Measurements from ENCODE around the gene APAF1.

Gene APAF1

GRCh38 chr12:98610596-98610995, 34.5 kb upstream of the APAF1 start:
- H2AFZ ChIP-seq (ENCODE audit: low read depth, low read length), result no peak overlapping the region
- no peak overlapping the region for H4K8ac ChIP-seq (ENCODE audit: low read length)
- no peak overlapping the region for H4K91ac ChIP-seq (ENCODE audit: low read length)
- H3K36me3 ChIP-seq (ENCODE audit: control insufficient read depth in 1 of 2, insufficient read depth in 2 of 2, low read depth in 1 of 2, low read length in 2 of 2), result peaks cover 6 to 16% of the 10 kb centered on the region in 2 experiments
- H3K27me3 ChIP-seq (ENCODE audit: control insufficient read depth in 1 of 2, insufficient read depth in 1 of 2, low read length in 2 of 2), result no peaks in the 10 kb centered on the region
- no peak overlapping the region for H3K4ac ChIP-seq (ENCODE audit: low read depth in 1 of 2, low read length in 2 of 2)
- H3K4me2 ChIP-seq (ENCODE audit: low read length, poor library complexity, severe bottlenecking), result no peak overlapping the region
- no peak overlapping the region for H2BK12ac ChIP-seq (ENCODE audit: low read length in 2 of 2)
- H2AK5ac ChIP-seq (ENCODE audit: low read length, severe bottlenecking), result no peak overlapping the region
- H3K79me1 ChIP-seq (replicated peaks; ENCODE audit: low read length, poor library complexity, severe bottlenecking), result peaks cover 3% of the 10 kb centered on the region
- no peak overlapping the region for H3K27ac ChIP-seq (ENCODE audit: low read length, poor library complexity, severe bottlenecking)
- H3K9me3 ChIP-seq (ENCODE audit: control insufficient read depth, low read length), result no peaks in the 10 kb centered on the region
- H3K18ac ChIP-seq (ENCODE audit: low read depth in 1 of 2, low read length in 2 of 2), result no peak overlapping the region
- H3K14ac ChIP-seq (ENCODE audit: low read length in 2 of 2), result no peak overlapping the region
- no peak overlapping the region for H2BK120ac ChIP-seq (ENCODE audit: low read depth, low read length)
- no peak overlapping the region for H3K4me3 ChIP-seq (ENCODE audit: insufficient read depth in 1 of 2, low read depth in 1 of 2, low read length in 2 of 2)
- no peak for DNase-seq
- no CpG with 5 or more reads among the region's 2 CpGs for WGBS
- H3K23ac ChIP-seq (ENCODE audit: low read length in 2 of 2), result no peak overlapping the region
- no peak overlapping the region for H3K9ac ChIP-seq (ENCODE audit: low read length)
- no peak overlapping the region for H2BK15ac ChIP-seq (ENCODE audit: low read depth, poor library complexity, severe bottlenecking)
- no peaks in the 10 kb centered on the region for H3K4me1 ChIP-seq (ENCODE audit: control insufficient read depth, insufficient read depth, low read depth, low read length)
- H2BK5ac ChIP-seq (ENCODE audit: low read depth, low read length, poor library complexity, severe bottlenecking), result no peak overlapping the region

- H2BK5ac ChIP-seq (ENCODE audit: low read depth, low read length, poor library complexity, severe bottlenecking), result no peak overlapping the region
Observed at GRCh38 chr12:98612696-98613334, 32.3 kb upstream of the APAF1 start.

GRCh38 chr12:98618952-98619351, 26.1 kb upstream of the APAF1 start:
- WGBS, result 75% methylated on average over 2 of the region's 4 CpGs
- Histone ChIP-seq H3K9me3 (ENCODE audit: control insufficient read depth, low read length) (no peaks in the 10 kb centered on the region), H4K91ac (ENCODE audit: low read length) (no peak overlapping the region), H3K23ac (ENCODE audit: low read length in 2 of 2) (no peak overlapping the region), H3K14ac (ENCODE audit: low read length in 2 of 2) (no peak overlapping the region), H3K36me3 (ENCODE audit: control insufficient read depth in 1 of 2, insufficient read depth in 2 of 2, low read depth in 1 of 2, low read length in 2 of 2) (peaks cover 0 to under 1% of the 10 kb centered on the region in 2 experiments), H3K18ac (ENCODE audit: low read depth in 1 of 2, low read length in 2 of 2) (no peak overlapping the region), H2BK12ac (ENCODE audit: low read length in 2 of 2) (no peak overlapping the region), H3K27me3 (ENCODE audit: control insufficient read depth in 1 of 2, insufficient read depth in 1 of 2, low read length in 2 of 2) (no peaks in the 10 kb centered on the region), H2AK5ac (ENCODE audit: low read length, severe bottlenecking) (no peak overlapping the region), H4K8ac (ENCODE audit: low read length) (no peak overlapping the region), H3K9ac (ENCODE audit: low read length) (peak overlapping the region; percentile 29), H3K27ac (ENCODE audit: low read length, poor library complexity, severe bottlenecking) (no peak overlapping the region), H3K4ac (ENCODE audit: low read depth in 1 of 2, low read length in 2 of 2) (no peak overlapping the region), H3K4me2 (ENCODE audit: low read length, poor library complexity, severe bottlenecking) (no peak overlapping the region), H3K4me1 (ENCODE audit: control insufficient read depth, insufficient read depth, low read depth, low read length) (no peaks in the 10 kb centered on the region), H2BK120ac (ENCODE audit: low read depth, low read length) (no peak overlapping the region), H2AFZ (ENCODE audit: low read depth, low read length) (no peak overlapping the region), H3K4me3 (ENCODE audit: insufficient read depth in 1 of 2, low read depth in 1 of 2, low read length in 2 of 2) (no peak overlapping the region), H2BK15ac (ENCODE audit: low read depth, poor library complexity, severe bottlenecking) (no peak overlapping the region), H3K79me1 (replicated peaks; ENCODE audit: low read length, poor library complexity, severe bottlenecking) (peaks cover 15% of the 10 kb centered on the region), H2BK5ac (ENCODE audit: low read depth, low read length, poor library complexity, severe bottlenecking) (no peak overlapping the region)
- DNase-seq, result peak; percentile 68

More at GRCh38 chr12:98612696-98613334, 32.3 kb upstream of the APAF1 start:
- no peak overlapping the region for H4K91ac ChIP-seq (ENCODE audit: low read length)
- no peak overlapping the region for H2BK15ac ChIP-seq (ENCODE audit: low read depth, poor library complexity, severe bottlenecking)
- no peaks in the 10 kb centered on the region for H3K9me3 ChIP-seq (ENCODE audit: control insufficient read depth, low read length)
- H3K4me1 ChIP-seq (ENCODE audit: control insufficient read depth, insufficient read depth, low read depth, low read length), result no peaks in the 10 kb centered on the region
- H3K14ac ChIP-seq (ENCODE audit: low read length in 2 of 2), result no peak overlapping the region
- peaks cover 5% of the 10 kb centered on the region for H3K79me1 ChIP-seq (replicated peaks; ENCODE audit: low read length, poor library complexity, severe bottlenecking)
- no peak overlapping the region for H3K4ac ChIP-seq (ENCODE audit: low read depth in 1 of 2, low read length in 2 of 2)
- no peak overlapping the region for H3K9ac ChIP-seq (ENCODE audit: low read length)
- no peak overlapping the region for H3K4me3 ChIP-seq (ENCODE audit: insufficient read depth in 1 of 2, low read depth in 1 of 2, low read length in 2 of 2)
- no peak overlapping the region for H2AK5ac ChIP-seq (ENCODE audit: low read length, severe bottlenecking)
- 100% methylated on average over 5 of the region's 5 CpGs for WGBS
- DNase-seq, result no peak
- H3K27ac ChIP-seq (ENCODE audit: low read length, poor library complexity, severe bottlenecking), result no peak overlapping the region
- H2BK12ac ChIP-seq (ENCODE audit: low read length in 2 of 2), result no peak overlapping the region
- H3K27me3 ChIP-seq (ENCODE audit: control insufficient read depth in 1 of 2, insufficient read depth in 1 of 2, low read length in 2 of 2), result no peaks in the 10 kb centered on the region
- no peak overlapping the region for H2BK120ac ChIP-seq (ENCODE audit: low read depth, low read length)
- no peak overlapping the region for H3K23ac ChIP-seq (ENCODE audit: low read length in 2 of 2)
- peaks cover 6 to 16% of the 10 kb centered on the region in 2 experiments for H3K36me3 ChIP-seq (ENCODE audit: control insufficient read depth in 1 of 2, insufficient read depth in 2 of 2, low read depth in 1 of 2, low read length in 2 of 2)
- no peak overlapping the region for H4K8ac ChIP-seq (ENCODE audit: low read length)
- no peak overlapping the region for H2AFZ ChIP-seq (ENCODE audit: low read depth, low read length)
- H3K18ac ChIP-seq (ENCODE audit: low read depth in 1 of 2, low read length in 2 of 2), result no peak overlapping the region
- H3K4me2 ChIP-seq (ENCODE audit: low read length, poor library complexity, severe bottlenecking), result no peak overlapping the region

- no peak overlapping the region for H3K4ac ChIP-seq (ENCODE audit: low read depth in 1 of 2, low read length in 2 of 2)
- peaks cover 14 to 16% of the 10 kb centered on the region in 2 experiments for H3K36me3 ChIP-seq (ENCODE audit: control insufficient read depth in 1 of 2, insufficient read depth in 2 of 2, low read depth in 1 of 2, low read length in 2 of 2)
- H2BK120ac ChIP-seq (ENCODE audit: low read depth, low read length), result no peak overlapping the region
- H4K91ac ChIP-seq (ENCODE audit: low read length), result no peak overlapping the region
- no peaks in the 10 kb centered on the region for H3K27me3 ChIP-seq (ENCODE audit: control insufficient read depth in 1 of 2, insufficient read depth in 1 of 2, low read length in 2 of 2)
- no peak overlapping the region for H2BK5ac ChIP-seq (ENCODE audit: low read depth, low read length, poor library complexity, severe bottlenecking)
- no peaks in the 10 kb centered on the region for H3K9me3 ChIP-seq (ENCODE audit: control insufficient read depth, low read length)
- H3K4me1 ChIP-seq (ENCODE audit: control insufficient read depth, insufficient read depth, low read depth, low read length), result peaks cover 2% of the 10 kb centered on the region
- WGBS, result 66% methylated on average over 3 of the region's 4 CpGs
- H3K79me1 ChIP-seq (replicated peaks; ENCODE audit: low read length, poor library complexity, severe bottlenecking), result peaks cover 6% of the 10 kb centered on the region
- DNase-seq, result peak; percentile 59
- no peak overlapping the region for H3K23ac ChIP-seq (ENCODE audit: low read length in 2 of 2)
- no peak overlapping the region for H3K9ac ChIP-seq (ENCODE audit: low read length)
- no peak overlapping the region for H2BK12ac ChIP-seq (ENCODE audit: low read length in 2 of 2)
- no peak overlapping the region for H3K18ac ChIP-seq (ENCODE audit: low read depth in 1 of 2, low read length in 2 of 2)
- H4K8ac ChIP-seq (ENCODE audit: low read length), result no peak overlapping the region
- no peak overlapping the region for H2AK5ac ChIP-seq (ENCODE audit: low read length, severe bottlenecking)
- peak overlapping the region; percentile 56 for H3K27ac ChIP-seq (ENCODE audit: low read length, poor library complexity, severe bottlenecking)
- no peak overlapping the region for H3K4me3 ChIP-seq (ENCODE audit: insufficient read depth in 1 of 2, low read depth in 1 of 2, low read length in 2 of 2)
- H2AFZ ChIP-seq (ENCODE audit: low read depth, low read length), result no peak overlapping the region
- H2BK15ac ChIP-seq (ENCODE audit: low read depth, poor library complexity, severe bottlenecking), result no peak overlapping the region
- H3K4me2 ChIP-seq (ENCODE audit: low read length, poor library complexity, severe bottlenecking), result no peak overlapping the region
- no peak overlapping the region for H3K14ac ChIP-seq (ENCODE audit: low read length in 2 of 2)
Observed at GRCh38 chr12:98635657-98636323, 9.3 kb upstream of the APAF1 start.

Data from mesenchymal stem cell (in vitro differentiated cells and primary cell).